CD4-positive, alpha-beta T cell treated with Interferon gamma for 1 hour (primary cell): Measurements from ENCODE around the gene ARL15.
A peak's percentile ranks its signal among the peaks of the same experiment; 100 is the strongest.

ENCODE experiments used
- DNase-seq: peaks from one replicate; pipeline ENCODE4 v3.0.0-alpha.2; 2020

ARL15 gene

GRCh38 chr5:54197018-54197417 lies 113.4 kb downstream of the ARL15 start:
- DNase-seq: no peak

GRCh38 chr5:54195701-54196100 lies 114.7 kb downstream of the ARL15 start:
- DNase-seq: no peak

- no peak for DNase-seq
These were observed 116.1 kb downstream of the ARL15 start for GRCh38 chr5:54194318-54194717.

- DNase-seq: no peak
These were observed 122.7 kb downstream of the ARL15 start for GRCh38 chr5:54187694-54188093.

- DNase-seq: no peak
These were observed 123.4 kb downstream of the ARL15 start for GRCh38 chr5:54186912-54187445.

GRCh38 chr5:54186108-54186507 lies 124.3 kb downstream of the ARL15 start:
- DNase-seq: no peak

GRCh38 chr5:54184806-54185205 lies 125.6 kb downstream of the ARL15 start:
- DNase-seq: no peak

GRCh38 chr5:54180630-54181031 lies 129.7 kb downstream of the ARL15 start:
- DNase-seq: no peak

- DNase-seq: no peak
These were observed 131.4 kb downstream of the ARL15 start for GRCh38 chr5:54178991-54179390.

- DNase-seq: no peak
These were observed 132.2 kb downstream of the ARL15 start for GRCh38 chr5:54178207-54178606.

- DNase-seq: no peak
These were observed 133.3 kb downstream of the ARL15 start for GRCh38 chr5:54177058-54177457.

- DNase-seq: no peak
These were observed 134.1 kb downstream of the ARL15 start for GRCh38 chr5:54176066-54176830.

GRCh38 chr5:54173251-54173650 lies 137.1 kb downstream of the ARL15 start:
- DNase-seq: no peak

GRCh38 chr5:54171645-54172384 lies 138.6 kb downstream of the ARL15 start:
- DNase-seq: no peak

GRCh38 chr5:54165687-54166086 lies 144.7 kb downstream of the ARL15 start:
- no peak for DNase-seq

- no peak for DNase-seq
These were observed 148.2 kb downstream of the ARL15 start for GRCh38 chr5:54162184-54162583.

GRCh38 chr5:54160329-54160728 lies 150.0 kb downstream of the ARL15 start:
- DNase-seq: no peak

GRCh38 chr5:54159893-54160195 lies 150.5 kb downstream of the ARL15 start:
- no peak for DNase-seq

- DNase-seq: peak; percentile 8
These were observed 151.1 kb downstream of the ARL15 start for GRCh38 chr5:54159153-54159892.

GRCh38 chr5:54156577-54156976 lies 153.8 kb downstream of the ARL15 start:
- DNase-seq: no peak

- no peak for DNase-seq
These were observed 159.5 kb downstream of the ARL15 start for GRCh38 chr5:54150841-54151240.

- no peak for DNase-seq
These were observed 161.5 kb downstream of the ARL15 start for GRCh38 chr5:54148858-54149257.

- DNase-seq: no peak
These were observed 162.1 kb downstream of the ARL15 start for GRCh38 chr5:54148067-54148845.
